Measurements from ENCODE around the gene SLC35G3.
"Not testable (repeated sequence)": the region's sequence is repeated elsewhere in the genome, so short reads cannot be mapped to it uniquely, and the experiment has no call there.

SLC35G3 gene

DNA sequence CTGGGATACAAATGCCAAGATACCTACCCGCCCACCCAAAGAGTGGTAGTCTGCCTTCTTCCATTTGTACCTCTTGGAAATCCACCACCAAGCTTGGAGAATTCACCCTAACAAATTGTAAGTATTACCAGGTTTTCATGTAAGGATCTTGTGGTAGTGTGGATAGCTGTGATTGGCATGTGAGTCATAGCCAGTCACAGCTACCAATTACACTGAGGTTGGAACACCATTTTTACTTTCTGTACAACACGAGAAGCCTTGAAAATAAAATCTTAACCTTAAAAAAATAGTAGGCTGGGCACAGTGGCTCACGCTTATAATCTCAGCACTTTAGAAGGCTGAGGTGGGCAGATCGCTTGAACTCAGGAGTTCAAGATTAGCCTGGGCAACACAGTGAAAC is 18.5 kb upstream of the SLC35G3 start:
- no peak for DNase-seq (ENCODE audit: low read depth in 1 of 2, low spot score in 1 of 2)

DNA sequence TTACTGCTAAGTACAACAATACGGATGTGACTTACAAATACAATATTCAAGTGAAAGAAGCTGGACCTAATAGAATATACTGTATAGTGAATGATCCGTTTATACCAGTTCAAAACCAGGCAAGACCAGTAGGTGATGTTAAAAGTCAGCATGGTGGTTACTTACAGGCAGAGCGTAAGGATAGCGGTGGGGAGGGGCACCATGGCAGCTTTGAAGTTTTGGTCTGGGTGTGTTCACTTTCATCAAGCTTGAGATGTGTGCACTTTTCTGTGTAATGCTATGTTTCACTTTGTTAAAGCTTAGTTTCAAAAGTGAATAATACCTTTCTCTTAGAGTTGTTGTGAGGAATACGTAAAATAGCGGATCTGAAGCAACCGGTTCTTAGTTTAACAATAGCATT is 16.5 kb upstream of the SLC35G3 start:
- no peak for DNase-seq (ENCODE audit: low read depth in 1 of 2, low spot score in 1 of 2)

GRCh38 chr17:35202582-35202981 is 8.4 kb upstream of the SLC35G3 start:
- DNase-seq (ENCODE audit: low read depth in 1 of 2, low spot score in 1 of 2): not testable (repeated sequence)

DNA sequence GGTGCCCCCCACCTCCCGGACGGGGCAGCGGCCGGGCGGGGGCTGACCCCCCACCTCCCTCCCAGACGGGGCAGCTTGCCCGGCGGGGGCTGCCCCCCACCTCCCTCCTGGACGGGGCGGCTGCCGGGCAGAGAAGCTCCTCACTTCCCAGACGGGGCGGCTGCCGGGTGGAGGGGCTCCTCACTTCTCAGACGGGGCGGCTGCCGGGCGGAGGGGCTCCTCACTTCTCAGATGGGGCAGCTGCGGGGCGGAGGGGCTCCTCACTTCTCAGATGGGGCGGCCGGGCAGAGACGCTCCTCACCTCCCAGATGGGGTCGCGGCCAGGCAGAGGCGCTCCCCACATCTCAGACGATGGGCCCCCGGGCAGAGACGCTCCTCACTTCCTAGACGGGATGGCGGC is 869 bp upstream of the SLC35G3 start:
- not testable (repeated sequence) for DNase-seq (ENCODE audit: low read depth in 1 of 2, low spot score in 1 of 2)

GRCh38 chr17:35192708-35193107 is 1.5 kb downstream of the SLC35G3 start:
- no peak for DNase-seq (ENCODE audit: low read depth in 1 of 2, low spot score in 1 of 2)

DNA sequence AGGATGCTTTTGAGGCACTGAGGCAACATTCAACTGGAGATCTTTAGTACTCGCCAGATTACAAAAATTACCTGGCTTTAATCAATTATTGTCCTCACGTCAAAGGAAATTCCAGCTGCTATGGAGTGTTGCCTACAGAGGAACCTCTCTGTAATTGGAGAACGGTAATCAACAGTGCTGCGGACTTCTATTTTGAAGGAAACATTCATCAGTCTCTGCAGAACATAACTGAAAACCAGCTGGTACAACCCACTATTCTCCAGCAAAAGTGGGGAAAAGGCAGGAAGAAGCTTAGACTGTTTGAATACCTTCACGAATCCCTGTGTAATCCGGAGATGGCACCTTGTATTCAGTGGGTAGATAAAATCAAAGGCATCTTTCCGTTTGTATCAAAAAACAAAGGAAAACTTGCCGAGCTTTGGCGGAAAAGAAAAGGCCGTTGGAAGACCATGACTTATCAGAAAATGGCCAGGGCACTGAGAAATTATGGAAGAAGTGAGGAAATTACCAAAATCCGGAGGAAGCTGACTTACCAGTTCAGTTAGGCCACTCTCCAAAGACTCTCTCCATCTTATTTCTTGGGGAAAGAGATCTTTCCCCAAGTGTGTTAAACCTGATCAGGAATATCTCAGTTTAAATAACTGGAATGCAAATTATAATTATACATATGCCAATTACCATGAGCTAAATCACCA is 3.0 kb downstream of the SLC35G3 start:
- DNase-seq (ENCODE audit: low read depth in 1 of 2, low spot score in 1 of 2): no peak

DNA sequence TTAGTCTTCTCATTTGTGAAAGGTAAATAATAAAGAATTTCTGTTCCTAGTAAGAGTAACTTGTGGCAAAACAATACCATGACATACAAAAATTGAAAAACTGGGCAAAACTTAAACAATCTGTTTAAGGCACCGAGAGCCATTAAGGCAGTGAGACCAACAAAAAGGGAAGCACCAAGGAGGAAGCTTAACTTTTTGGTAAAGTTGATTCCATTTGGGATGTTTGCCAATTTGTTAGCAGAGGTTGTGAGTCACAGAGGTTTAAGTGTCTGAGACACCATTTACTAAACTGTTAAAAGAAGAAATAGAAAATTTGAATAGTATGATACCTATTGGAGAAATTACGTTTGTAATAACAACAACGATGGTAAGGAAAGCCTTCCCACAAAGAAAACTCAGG is 4.9 kb downstream of the SLC35G3 start:
- no peak for DNase-seq (ENCODE audit: low read depth in 1 of 2, low spot score in 1 of 2)

GRCh38 chr17:35188111-35188510 is 6.1 kb downstream of the SLC35G3 start:
- DNase-seq (ENCODE audit: low read depth in 1 of 2, low spot score in 1 of 2): no peak

GRCh38 chr17:35187481-35187880 is 6.7 kb downstream of the SLC35G3 start:
- no peak for DNase-seq (ENCODE audit: low read depth in 1 of 2, low spot score in 1 of 2)

- DNase-seq (ENCODE audit: low read depth in 1 of 2, low spot score in 1 of 2): no peak
Observed at GRCh38 chr17:35185849-35186248, 8.3 kb downstream of the SLC35G3 start.

- DNase-seq (ENCODE audit: low read depth in 1 of 2, low spot score in 1 of 2): no peak
Observed at GRCh38 chr17:35184274-35184673, 9.9 kb downstream of the SLC35G3 start.

DNA sequence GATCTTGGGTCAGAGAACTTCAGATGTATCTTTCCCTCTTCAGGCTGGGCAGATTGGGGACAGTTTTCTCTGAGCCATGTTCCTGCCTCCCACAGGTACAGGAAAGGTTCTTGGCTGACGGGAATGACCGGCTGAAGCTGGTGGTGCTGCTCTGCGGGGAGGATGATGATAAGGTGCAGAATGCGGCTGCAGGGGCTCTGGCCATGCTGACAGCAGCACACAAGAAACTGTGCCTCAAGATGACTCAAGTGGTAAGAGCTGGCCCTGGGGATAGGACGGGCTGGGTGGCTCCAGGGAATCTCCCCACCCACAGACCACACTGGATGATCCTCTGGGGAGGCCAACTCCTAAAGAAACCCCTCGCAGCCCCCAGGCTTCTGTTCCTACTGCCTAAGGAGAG is 10.9 kb downstream of the SLC35G3 start:
- DNase-seq (ENCODE audit: low read depth in 1 of 2, low spot score in 1 of 2): no peak

DNA sequence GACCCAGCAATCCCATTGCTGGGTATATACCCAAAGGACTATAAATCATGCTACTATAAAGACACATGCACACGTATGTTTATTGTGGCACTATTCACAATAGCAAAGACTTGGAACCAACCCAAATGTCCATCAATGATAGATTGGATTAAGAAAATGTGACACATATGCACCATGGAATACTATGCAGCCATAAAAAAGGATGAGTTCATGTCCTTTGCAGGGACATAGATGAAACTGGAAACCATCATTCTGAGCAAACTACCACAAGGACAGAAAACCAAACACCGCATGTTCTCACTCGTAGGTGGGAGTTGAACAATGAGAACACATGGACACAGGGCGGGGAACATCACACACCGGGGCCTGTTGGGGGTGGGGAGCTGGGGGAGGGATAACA is 14.8 kb downstream of the SLC35G3 start:
- DNase-seq (ENCODE audit: low read depth in 1 of 2, low spot score in 1 of 2): not testable (repeated sequence)

DNA sequence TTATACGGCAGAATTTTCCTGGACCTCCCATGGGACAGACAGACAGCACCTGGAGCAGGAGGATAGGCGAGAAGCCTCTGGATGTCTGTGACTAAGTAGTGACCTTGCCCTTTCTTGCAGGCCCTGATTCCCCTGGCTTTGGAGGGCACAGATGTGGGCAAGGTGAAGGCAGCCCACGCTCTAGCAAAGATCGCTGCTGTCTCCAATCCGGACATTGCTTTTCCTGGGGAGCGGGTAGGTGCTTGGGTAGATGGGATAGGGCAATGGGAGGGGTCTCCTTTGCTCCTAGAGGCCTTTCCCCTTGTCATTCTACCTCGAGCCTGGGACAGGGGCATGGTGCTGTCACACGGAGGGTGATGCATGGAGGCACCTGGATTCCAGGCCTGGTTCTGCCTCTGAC is 17.3 kb downstream of the SLC35G3 start:
- no peak for DNase-seq (ENCODE audit: low read depth in 1 of 2, low spot score in 1 of 2)

DNA sequence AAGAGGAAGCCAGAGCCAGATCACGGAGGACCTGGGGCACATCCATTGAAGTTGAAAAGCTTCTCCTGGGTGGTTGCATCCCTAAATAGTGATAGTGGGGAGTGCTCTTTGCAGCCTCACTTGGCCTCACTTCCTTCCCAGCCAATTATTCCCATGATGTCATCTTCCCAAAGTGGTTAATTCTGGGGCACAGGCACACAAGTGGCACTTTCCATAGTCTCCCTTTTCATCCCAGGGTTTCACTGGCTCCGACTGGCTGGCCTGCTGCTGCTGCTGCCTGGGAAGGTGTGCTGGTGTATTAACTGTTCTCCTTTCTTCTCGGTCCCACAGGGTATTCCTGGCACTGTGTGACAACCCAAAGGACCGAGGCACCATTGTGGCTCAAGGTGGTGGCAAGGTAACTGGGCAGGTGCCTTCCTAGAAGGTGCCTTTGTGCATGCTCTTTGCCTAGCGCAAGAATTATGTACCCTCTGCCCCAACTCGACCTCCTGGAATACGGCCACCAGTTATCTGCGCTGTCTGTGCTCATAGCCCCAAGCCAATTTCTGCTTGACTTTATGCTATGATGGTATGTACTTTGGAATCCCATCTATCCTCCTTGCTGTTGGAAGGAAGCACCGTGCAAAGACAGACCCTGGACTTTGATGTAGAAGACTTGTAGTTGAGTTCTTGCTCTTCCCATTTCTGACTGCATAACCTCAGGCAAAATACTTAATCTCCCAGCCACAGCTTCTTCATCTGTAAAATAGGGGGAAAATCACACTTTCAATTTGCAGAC is 18.4 kb downstream of the SLC35G3 start:
- DNase-seq (ENCODE audit: low read depth in 1 of 2, low spot score in 1 of 2): no peak

- DNase-seq (ENCODE audit: low read depth in 1 of 2, low spot score in 1 of 2): no peak
Observed at GRCh38 chr17:35174835-35175334, 19.3 kb downstream of the SLC35G3 start.

DNA sequence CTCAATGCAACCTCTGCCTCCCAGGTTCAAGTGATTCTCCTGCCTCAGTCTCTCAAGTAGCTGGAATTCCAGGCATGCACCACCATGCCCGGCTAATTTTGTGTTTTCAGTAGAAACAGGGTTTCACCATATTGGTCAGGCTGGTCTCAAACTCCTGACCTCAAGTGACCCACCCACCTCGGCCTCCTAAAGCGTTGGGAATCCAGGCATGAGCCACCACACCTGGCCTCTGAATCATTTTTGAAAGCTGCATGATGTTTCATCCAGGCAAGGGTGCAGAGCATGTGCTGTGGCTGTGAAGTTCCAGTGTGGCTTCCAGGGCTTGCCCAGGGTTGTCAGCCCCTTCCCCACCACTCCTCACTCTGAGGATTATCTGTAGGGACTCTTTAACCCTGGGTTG is 21.9 kb downstream of the SLC35G3 start:
- not testable (repeated sequence) for DNase-seq (ENCODE audit: low read depth in 1 of 2, low spot score in 1 of 2)

DNA sequence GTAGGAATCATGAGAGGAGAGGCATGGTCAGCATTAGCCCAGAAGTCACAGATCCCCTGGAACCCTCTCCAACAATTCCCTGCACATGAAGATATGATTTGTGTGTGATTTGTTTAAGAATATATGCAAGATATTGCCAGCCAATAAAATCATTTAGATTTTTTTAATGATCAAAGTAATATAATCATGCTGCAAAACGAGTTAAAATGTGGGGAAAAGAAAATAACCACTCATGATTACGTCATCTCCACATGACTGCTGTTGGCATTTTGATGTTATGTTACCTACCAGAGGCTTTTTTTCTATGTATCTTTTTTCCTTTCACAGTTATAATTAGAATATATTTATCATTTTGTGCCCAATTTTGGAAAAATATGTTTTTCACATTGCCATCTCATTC is 22.4 kb downstream of the SLC35G3 start:
- no peak for DNase-seq (ENCODE audit: low read depth in 1 of 2, low spot score in 1 of 2)

DNA sequence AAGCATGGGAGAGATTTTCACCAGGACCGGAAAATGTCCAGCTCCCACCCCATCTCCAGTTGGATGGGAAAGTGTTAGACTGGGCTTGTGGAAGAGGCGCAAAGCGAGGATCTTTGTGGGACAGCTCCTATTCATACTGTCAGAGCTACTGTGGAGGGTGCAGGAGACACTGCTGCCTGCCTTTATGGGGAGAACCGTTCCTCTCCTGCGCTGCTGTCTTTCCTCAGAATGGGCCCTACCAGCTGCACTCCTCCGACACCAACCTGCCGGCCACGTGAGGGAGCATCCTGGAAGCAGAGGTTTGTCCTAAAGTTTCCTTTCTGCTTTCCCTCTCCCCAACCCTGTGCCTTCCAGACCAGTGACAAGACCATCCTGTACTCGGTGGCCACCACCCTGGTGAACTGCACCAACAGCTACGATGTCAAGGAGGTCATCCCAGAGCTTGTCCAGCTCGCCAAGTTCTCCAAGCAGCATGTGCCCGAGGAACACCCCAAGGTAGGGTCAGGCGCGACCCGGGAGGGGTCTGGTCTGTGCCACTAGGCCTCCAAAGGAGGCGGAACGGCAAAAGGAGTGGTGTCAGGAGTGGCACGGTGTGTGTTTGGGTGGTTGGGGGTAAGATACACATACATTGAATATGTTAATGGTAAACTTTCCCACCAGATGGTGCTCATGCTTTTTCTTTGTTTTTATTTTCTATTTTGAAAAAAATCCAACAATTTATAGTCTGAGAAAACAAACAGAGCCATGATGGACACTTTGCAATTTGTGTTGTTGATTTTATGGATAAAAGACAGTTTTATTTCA is 23.0 kb downstream of the SLC35G3 start:
- no peak for DNase-seq (ENCODE audit: low read depth in 1 of 2, low spot score in 1 of 2)

DNA sequence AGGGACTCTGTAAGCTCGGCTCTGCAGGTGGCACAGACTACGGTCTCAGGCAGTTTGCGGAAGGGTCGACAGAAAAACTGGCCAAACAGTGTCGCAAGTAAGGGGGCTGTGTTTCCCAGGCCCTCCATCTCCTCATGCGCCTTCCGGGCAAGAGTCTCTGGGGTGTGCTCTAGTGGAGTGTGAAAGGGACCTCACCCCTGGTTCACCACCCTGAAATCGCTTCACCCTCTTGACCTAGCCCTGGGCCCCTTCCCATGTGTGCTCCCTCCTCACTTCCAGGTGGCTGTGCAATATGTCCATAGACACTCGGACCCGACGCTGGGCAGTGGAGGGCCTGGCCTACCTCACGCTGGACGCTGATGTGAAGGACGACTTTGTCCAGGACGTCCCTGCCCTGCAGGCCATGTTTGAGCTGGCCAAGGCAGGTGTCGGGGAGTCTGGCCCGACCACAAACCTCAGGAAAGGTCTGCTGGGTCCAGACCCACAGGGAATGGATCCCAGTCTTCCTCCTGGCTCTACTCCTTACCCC is 24.3 kb downstream of the SLC35G3 start:
- DNase-seq (ENCODE audit: low read depth in 1 of 2, low spot score in 1 of 2): no peak

- no peak for DNase-seq (ENCODE audit: low read depth in 1 of 2, low spot score in 1 of 2)
Observed at GRCh38 chr17:35167666-35168065, 26.5 kb downstream of the SLC35G3 start.

All from stimulated activated CD4-positive, alpha-beta T cell treated with anti-CD3 and anti-CD28 coated beads, Interleukin-15, amount 100 ng/mL, for 1 hour (primary cell).